ENCODE results near the gene SLC4A3. TPM values are rescaled to one million over a fixed set of nuclear protein-coding genes. Genes with fewer than 3 reads are reported as not detected.

The SLC4A3 gene
- total RNA-seq, 1 donor from 2014 or later, result 6.7 TPM

GRCh38 chr2:219613461-219614070 is 13.9 kb upstream of the SLC4A3 start:
- DNase-seq (ENCODE audit: low spot score), result no peak

GRCh38 chr2:219614076-219614860 is 13.2 kb upstream of the SLC4A3 start:
- no peak for DNase-seq (ENCODE audit: low spot score)

- no peak for DNase-seq (ENCODE audit: low spot score)
Observed at GRCh38 chr2:219615036-219615435, 12.4 kb upstream of the SLC4A3 start.

GRCh38 chr2:219615894-219616293 is 11.5 kb upstream of the SLC4A3 start:
- no peak for DNase-seq (ENCODE audit: low spot score)

GRCh38 chr2:219616550-219616949 is 10.9 kb upstream of the SLC4A3 start:
- DNase-seq (ENCODE audit: low spot score), result no peak

DNA sequence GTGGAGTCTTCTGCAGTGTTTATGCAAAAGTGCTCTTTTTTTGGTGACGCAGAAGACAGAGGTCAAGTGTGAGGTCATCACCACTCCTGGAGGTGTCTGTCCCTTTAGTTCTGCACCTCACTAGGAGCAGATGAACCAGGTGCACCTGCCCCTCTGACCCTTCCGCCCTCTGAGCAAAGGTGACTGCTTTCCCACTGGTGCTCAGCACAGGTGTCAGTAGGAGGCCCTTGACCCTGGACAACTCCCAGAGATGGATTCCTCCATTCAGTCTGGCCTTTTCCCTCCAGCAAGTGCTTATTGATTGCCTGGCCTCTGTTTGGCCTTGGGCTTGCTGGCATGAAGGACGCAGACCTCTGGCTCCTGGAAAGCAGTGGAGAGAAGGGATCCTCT is 8.7 kb upstream of the SLC4A3 start:
- no peak for DNase-seq (ENCODE audit: low spot score)

DNA sequence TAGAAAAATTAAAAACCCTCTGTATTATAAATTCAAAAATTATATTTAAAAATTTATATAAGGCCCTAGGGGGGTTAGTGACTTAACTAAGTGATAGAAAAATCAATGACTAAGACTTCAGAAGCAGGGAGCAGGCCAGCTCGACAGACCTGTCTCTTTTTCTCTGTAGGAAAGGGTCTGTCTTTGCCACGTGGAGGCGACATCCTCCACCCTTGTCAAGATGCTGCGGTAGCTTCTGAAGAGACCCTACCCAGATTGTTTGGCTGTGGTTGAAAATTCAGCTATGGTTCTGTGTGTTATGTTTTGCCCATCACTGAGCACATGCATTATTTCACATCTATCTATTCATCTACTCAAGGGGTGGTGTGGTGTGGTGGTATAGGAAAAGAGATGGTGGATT is 8.2 kb upstream of the SLC4A3 start:
- DNase-seq (ENCODE audit: low spot score), result no peak

- DNase-seq (ENCODE audit: low spot score), result no peak
Observed at GRCh38 chr2:219620546-219620945, 6.9 kb upstream of the SLC4A3 start.

GRCh38 chr2:219621935-219622334 is 5.5 kb upstream of the SLC4A3 start:
- no peak for DNase-seq (ENCODE audit: low spot score)

- no peak for DNase-seq (ENCODE audit: low spot score)
Observed at GRCh38 chr2:219622472-219622871, 5.0 kb upstream of the SLC4A3 start.

DNA sequence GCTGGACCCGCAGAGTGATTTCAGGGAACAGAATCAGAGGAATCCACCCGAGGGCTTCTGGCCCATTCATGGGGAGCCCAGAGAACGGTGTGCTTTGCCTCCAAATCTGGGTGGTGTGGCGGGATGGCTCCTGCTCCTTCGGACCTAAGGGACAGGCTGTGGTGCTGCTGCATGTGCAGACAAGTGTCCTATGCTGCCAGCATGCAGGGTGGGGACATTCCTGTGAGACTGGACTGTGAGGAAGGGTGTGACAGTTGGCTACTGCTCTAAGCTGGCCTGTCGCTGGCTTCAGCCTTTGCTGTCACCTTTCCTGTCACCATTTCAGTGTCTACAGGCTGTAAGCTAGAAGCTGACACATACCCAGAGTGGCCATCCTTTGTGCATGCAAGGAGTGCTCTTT is 2.9 kb upstream of the SLC4A3 start:
- DNase-seq (ENCODE audit: low spot score), result no peak

DNA sequence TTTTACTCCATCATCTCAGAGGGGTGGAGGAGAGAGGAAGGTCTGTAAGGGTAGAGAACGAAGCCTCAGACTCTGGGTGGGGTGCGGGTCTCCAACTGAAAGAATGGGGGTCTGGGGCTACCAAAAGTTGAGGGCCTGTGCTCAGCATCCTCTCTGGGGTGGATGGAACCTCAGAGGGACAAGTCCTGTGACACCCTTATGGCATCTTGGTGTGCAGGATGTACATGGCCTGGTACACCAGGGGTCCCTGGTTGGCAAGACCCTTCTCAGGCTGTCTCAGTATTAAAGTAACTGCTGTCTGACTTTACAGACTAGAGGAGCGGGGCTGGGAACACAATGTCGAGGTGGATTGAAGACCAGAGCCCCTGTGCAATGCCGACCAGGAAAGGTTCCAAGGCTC is 2.3 kb upstream of the SLC4A3 start:
- no peak for DNase-seq (ENCODE audit: low spot score)

- DNase-seq (ENCODE audit: low spot score), result no peak
Observed at GRCh38 chr2:219626540-219626939, 890 bp upstream of the SLC4A3 start.

DNA sequence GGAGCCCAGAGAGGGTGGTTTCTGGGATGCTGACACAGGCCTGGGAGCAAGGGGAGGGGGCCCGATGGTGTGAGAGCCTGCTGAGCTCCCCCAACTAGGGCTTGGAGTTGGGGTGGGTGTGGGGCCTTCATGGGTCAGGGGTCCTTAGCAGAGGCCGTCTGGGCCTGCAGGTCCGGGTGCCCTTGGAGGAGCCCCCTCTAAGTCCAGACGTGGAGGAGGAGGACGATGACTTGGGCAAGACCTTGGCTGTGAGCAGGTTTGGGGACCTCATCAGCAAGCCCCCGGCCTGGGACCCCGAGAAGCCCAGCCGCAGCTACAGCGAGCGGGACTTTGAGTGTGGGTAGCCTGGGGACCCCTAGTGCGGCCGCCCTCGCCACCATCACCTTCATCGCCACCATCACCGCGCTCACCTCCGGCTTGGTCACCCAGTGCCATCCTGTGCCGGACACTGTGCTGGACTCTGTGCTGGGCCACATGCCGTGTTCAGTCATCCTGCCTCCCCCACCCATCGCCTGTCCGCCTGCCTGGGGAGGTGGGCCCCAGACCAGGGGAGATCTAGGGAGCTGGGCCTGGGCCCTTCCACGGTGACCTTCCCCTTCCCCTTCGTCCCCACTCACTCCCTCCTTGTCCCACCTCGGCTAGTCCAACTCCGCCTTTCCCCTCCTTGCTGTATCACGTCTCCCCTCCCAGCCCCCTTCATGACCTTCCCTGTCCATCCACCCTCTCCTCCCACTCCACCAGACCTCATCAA is 980 bp downstream of the SLC4A3 start:
- no peak for DNase-seq (ENCODE audit: low spot score)

GRCh38 chr2:219628986-219629901 is 1.8 kb downstream of the SLC4A3 start:
- no peak for DNase-seq (ENCODE audit: low spot score)

DNA sequence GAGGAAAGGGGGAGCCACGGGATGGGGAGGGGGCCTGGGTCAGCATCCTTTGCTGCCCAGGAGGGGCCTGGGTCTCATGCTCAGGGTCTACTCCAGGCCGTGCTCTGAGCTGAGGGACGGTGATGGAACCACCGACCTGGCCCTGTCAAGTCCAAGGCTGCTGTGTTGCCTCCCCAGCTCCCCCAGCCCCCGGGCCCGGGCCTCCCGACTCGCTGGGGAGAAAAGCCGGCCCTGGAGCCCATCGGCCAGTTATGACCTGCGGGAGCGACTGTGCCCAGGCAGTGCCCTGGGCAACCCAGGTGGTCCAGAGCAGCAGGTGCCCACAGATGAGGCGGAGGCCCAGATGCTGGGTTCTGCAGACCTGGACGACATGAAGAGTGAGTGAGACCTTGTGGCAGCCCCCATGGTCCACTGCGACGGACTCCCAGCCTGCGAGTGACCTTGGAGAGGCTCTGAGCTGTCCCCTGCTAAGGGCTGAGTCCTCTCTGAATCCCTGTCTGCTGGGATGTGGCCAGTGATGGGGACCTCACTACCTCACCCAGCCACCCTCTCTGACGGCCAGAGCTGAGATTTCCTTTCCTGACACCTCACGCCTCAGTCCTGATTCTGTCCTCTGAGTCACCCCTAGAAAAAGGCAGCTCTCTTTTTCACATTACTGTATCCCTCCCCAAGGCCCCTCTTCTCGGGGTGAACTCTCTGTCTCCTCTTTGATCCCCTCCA is 2.7 kb downstream of the SLC4A3 start:
- DNase-seq (ENCODE audit: low spot score), result no peak

GRCh38 chr2:219630770-219631405 is 3.5 kb downstream of the SLC4A3 start:
- no peak for DNase-seq (ENCODE audit: low spot score)

DNA sequence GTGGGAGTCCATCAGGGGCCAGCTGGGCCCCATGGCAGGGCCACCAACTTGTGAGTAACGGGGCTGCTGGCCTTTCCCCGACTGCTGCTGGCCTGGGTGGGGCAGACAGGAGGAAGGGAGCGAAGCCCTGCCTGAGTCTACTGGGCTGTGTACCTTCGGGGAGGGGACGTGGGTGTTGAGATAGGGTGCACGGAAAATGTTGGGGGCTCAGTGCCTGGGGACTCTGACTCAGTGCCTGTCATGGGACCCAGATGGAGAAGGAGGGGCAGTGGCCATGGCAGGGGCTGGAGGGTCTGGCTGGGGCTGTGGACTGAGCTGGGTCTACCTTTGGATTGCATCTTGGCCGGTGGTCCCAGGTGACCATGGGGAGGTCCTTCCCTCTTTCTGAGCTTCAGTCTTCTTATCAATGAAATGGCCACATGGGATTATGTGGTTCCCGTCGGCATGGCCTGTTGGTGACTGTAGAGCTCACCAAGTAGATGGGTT is 4.0 kb downstream of the SLC4A3 start:
- peak; percentile 82 for DNase-seq (ENCODE audit: low spot score)

GRCh38 chr2:219631904-219632759 is 4.7 kb downstream of the SLC4A3 start:
- DNase-seq (ENCODE audit: low spot score), result peak; percentile 84
